BLaER1 treated with 17β-estradiol and CSF1 and Interleukin-3, amounts not matched to agents 10 nM and 100 nM (cell line): ENCODE measurements around the gene MROH2A.
A peak's percentile ranks its signal among the peaks of the same experiment; 100 is the strongest.

ENCODE experiments used
- H3K27ac ChIP-seq, 11 experiments: shearing (Covaris generic); formaldehyde crosslinking; 2 replicates each; pipeline ENCODE4 v1.8.1; 2022
- H3K27me3 ChIP-seq, 11 experiments: shearing (Covaris generic); formaldehyde crosslinking; 2 replicates each; pipeline ENCODE4 v1.8.1; 2022
- H3K36me3 ChIP-seq, 11 experiments: shearing (Covaris generic); formaldehyde crosslinking; 2 replicates each; pipeline ENCODE4 v1.8.1; 2022
- H3K4me1 ChIP-seq, 10 experiments: shearing (Covaris generic); formaldehyde crosslinking; 2 replicates each; pipeline ENCODE4 v1.8.1; 2022
- H3K4me2 ChIP-seq, 11 experiments: shearing (Covaris generic); formaldehyde crosslinking; 2 replicates each; pipeline ENCODE4 v1.8.1; 2022
- H3K4me3 ChIP-seq, 10 experiments: shearing (Covaris generic); formaldehyde crosslinking; 2 replicates each; pipeline ENCODE4 v1.8.1; 2022
- H3K9ac ChIP-seq, 11 experiments: shearing (Covaris generic); formaldehyde crosslinking; 2 replicates each; pipeline ENCODE4 v1.8.1; 2022
- H3K9me3 ChIP-seq, 11 experiments: shearing (Covaris generic); formaldehyde crosslinking; replicated peaks in 1 of 11; 2 replicates each; pipeline ENCODE4 v1.8.1; 2022
- H4K20me1 ChIP-seq, 11 experiments: shearing (Covaris generic); formaldehyde crosslinking; 2 replicates each; pipeline ENCODE4 v1.8.1; 2022
- Cebpa-rat ChIP-seq, 11 experiments: shearing (Covaris generic); IDR thresholded peaks; 2 replicates each; pipeline ENCODE4 v1.8.1; 2022

Gene MROH2A

DNA sequence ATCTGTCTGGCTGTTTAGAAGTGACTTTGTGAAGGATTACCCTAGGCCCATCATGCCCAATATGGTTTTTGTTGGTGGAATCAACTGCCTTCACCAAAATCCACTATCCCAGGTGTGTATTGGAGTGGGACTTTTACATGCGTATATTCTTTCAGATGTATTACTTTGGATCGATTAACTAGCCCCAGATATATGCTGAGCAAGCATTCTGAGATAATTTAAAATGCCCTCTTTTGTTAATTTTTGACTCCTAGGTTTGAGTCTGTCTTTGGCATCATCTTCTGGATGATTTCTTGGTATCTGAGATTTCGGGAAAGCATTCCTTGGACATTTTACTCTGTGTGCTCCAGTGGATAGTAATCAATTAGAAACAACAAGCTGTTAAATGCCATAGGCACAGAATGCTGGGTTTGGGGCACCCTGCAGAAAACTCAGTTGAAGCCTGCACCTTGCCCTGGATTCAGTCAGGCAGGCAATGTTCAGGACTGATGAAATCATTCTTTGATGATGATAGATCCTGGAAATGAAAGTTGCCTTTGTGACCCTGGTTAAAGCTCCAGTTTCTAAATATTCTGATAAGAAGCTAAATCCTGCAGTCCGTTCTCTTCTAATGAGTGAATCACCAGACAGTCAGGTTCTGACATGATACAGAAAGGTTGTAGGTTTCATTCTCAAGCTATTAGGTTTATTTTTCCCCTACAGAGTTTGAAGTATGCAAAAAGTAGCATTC lies 16.9 kb upstream of the MROH2A start:
- Histone ChIP-seq H3K9ac (no peak overlapping the region), H3K36me3 (no peaks in the 10 kb centered on the region), H3K4me1 (peaks cover 0 to 19% (median 0%) of the 10 kb centered on the region in 10 experiments; a peak in 8 of 20 replicates), H4K20me1 (no peaks in the 10 kb centered on the region), H3K27ac (no peak overlapping the region), H3K4me2 (no peak overlapping the region), H3K9me3 (peaks cover 0 to 7% (median 0%) of the 10 kb centered on the region in 11 experiments; a peak in 4 of 22 replicates), H3K27me3 (no peaks in the 10 kb centered on the region), H3K4me3 (no peak overlapping the region)
- no peak for TF ChIP-seq Cebpa-rat (IDR thresholded peaks at IDR 0.05)

DNA sequence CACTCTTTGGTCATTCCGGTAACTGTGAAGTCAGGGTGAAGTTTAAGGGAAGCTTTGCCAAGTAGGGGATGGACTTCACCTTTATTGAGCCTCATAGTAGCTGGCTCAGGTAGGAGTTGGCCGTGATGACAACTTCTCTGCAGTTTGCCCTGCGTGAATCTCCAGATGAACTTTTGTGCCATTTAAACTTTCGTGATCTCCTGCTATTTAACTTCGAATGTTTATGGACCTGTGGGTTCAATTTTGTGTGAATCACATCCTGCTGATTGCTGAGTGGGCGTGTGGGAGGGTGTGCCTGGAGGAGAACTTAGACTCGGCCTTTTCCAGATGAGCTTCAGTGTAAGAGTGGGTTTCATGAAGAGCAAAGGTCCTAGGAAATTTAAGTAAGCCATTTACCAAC lies 13.9 kb upstream of the MROH2A start:
- H3K9me3 ChIP-seq, result peaks cover 0 to 4% (median 0%) of the 10 kb centered on the region in 11 experiments; a peak in 2 of 22 replicates
- H3K36me3 ChIP-seq, result no peaks in the 10 kb centered on the region
- no peaks in the 10 kb centered on the region for H3K27me3 ChIP-seq
- H3K4me1 ChIP-seq, result peaks cover 0 to 26% (median 0%) of the 10 kb centered on the region in 10 experiments; a peak in 8 of 20 replicates
- TF ChIP-seq Cebpa-rat (IDR thresholded peaks at IDR 0.05), result no peak
- H3K4me2 ChIP-seq, result peak overlapping the region in 4 of 11 experiments; percentile 38 to 72 (median 64); a peak in 7 of 22 replicates
- no peaks in the 10 kb centered on the region for H4K20me1 ChIP-seq
- no peak overlapping the region for H3K4me3 ChIP-seq
- peak overlapping the region in 2 of 11 experiments; percentile 7 to 10; a peak in 1 of 22 replicates for H3K27ac ChIP-seq
- no peak overlapping the region for H3K9ac ChIP-seq

DNA sequence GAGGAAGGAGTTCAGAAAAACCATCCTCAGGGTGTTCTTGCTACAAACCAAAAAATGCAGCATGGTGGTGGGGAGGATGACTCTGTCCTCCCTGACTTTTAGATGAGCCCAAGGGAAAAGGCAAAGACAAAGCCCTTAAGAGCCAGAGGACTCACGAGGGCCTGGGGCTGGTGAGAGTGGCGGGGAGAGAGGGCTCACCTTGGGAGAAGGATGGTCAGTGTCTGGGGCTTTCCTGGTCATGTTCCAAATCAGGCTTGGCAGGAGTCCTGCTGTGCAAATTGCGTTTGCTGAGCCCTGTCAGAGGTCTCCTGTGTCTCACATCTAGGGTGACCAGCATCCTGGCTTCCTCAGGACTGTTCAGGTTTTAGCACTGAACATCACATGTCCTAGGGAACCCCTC lies 13.4 kb upstream of the MROH2A start:
- Histone ChIP-seq H4K20me1 (no peaks in the 10 kb centered on the region), H3K9me3 (0 out of 22 replicates have a peak, but pooled peaks cover 0 to 4% (median 0%) of the 10 kb centered on the region in 11 experiments), H3K4me2 (peak overlapping the region in 4 of 11 experiments; percentile 38 to 72 (median 64); a peak in 7 of 22 replicates), H3K27me3 (no peaks in the 10 kb centered on the region), H3K4me3 (no peak overlapping the region), H3K4me1 (peaks cover 0 to 26% (median 0%) of the 10 kb centered on the region in 10 experiments; a peak in 8 of 20 replicates), H3K36me3 (no peaks in the 10 kb centered on the region), H3K27ac (peak overlapping the region in 2 of 11 experiments; percentile 7 to 10; a peak in 1 of 22 replicates), H3K9ac (no peak overlapping the region)
- no peak for TF ChIP-seq Cebpa-rat (IDR thresholded peaks at IDR 0.05)

DNA sequence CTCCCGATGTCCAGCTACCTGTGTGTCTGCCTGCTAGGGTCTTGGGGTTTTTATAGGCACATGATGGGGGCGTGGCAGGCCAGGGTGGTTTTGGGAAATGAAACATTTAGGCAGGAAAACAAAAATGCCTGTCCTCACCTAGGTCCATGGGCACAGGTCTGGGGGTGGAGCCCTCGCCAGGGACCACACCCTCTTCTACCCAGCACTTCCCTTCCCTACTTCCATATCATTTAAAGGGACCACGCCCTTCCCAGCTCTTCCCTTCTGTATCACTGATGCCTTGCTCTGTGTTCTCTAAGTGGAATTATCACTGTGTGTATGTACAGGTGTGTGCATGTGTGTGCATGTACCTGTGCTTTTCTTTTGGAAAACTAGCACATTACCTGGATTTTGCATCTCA lies 11.7 kb upstream of the MROH2A start:
- Histone ChIP-seq H3K27me3 (no peaks in the 10 kb centered on the region), H3K27ac (no peak overlapping the region), H3K36me3 (no peaks in the 10 kb centered on the region), H3K4me3 (no peak overlapping the region), H4K20me1 (no peaks in the 10 kb centered on the region), H3K9me3 (0 out of 22 replicates have a peak, but pooled peaks cover 0 to 4% (median 0%) of the 10 kb centered on the region in 11 experiments), H3K4me1 (peaks cover 0 to 26% (median 0%) of the 10 kb centered on the region in 10 experiments; a peak in 8 of 20 replicates), H3K9ac (no peak overlapping the region), H3K4me2 (no peak overlapping the region; a peak in 1 of 22 replicates)
- no peak for TF ChIP-seq Cebpa-rat (IDR thresholded peaks at IDR 0.05)

- no peak overlapping the region for H3K4me2 ChIP-seq
- peaks cover 0 to 26% (median 0%) of the 10 kb centered on the region in 10 experiments; a peak in 8 of 20 replicates for H3K4me1 ChIP-seq
- H3K9ac ChIP-seq, result no peak overlapping the region
- H3K4me3 ChIP-seq, result no peak overlapping the region
- 0 out of 22 replicates have a peak, but pooled peaks cover 0 to 4% (median 0%) of the 10 kb centered on the region in 11 experiments for H3K9me3 ChIP-seq
- no peaks in the 10 kb centered on the region for H3K27me3 ChIP-seq
- no peak overlapping the region for H3K27ac ChIP-seq
- H3K36me3 ChIP-seq, result no peaks in the 10 kb centered on the region
- TF ChIP-seq Cebpa-rat (IDR thresholded peaks at IDR 0.05), result no peak
- no peaks in the 10 kb centered on the region for H4K20me1 ChIP-seq
These were observed 10.1 kb upstream of the MROH2A start for GRCh38 chr2:233768076-233768475.

- no peaks in the 10 kb centered on the region for H4K20me1 ChIP-seq
- no peak for TF ChIP-seq Cebpa-rat (IDR thresholded peaks at IDR 0.05)
- H3K9me3 ChIP-seq, result 0 out of 22 replicates have a peak, but pooled peaks cover 0 to 4% (median 0%) of the 10 kb centered on the region in 11 experiments
These were observed 8.9 kb upstream of the MROH2A start for GRCh38 chr2:233769260-233769659.

GRCh38 chr2:233772153-233772552 lies 6.0 kb upstream of the MROH2A start:
- H3K4me1 ChIP-seq, result no peaks in the 10 kb centered on the region
- no peak overlapping the region for H3K4me2 ChIP-seq
- no peaks in the 10 kb centered on the region; a peak in 2 of 22 replicates for H3K36me3 ChIP-seq
- no peaks in the 10 kb centered on the region for H3K27me3 ChIP-seq
- H3K9ac ChIP-seq, result no peak overlapping the region
- H3K9me3 ChIP-seq, result peaks cover 19 to 25% (median 22%) of the 10 kb centered on the region in 11 experiments
- TF ChIP-seq Cebpa-rat (IDR thresholded peaks at IDR 0.05), result no peak
- H4K20me1 ChIP-seq, result no peaks in the 10 kb centered on the region
- no peak overlapping the region for H3K4me3 ChIP-seq
- H3K27ac ChIP-seq, result no peak overlapping the region

More at GRCh38 chr2:233769260-233769659, 8.9 kb upstream of the MROH2A start:
- H3K36me3 ChIP-seq, result no peaks in the 10 kb centered on the region
- no peak overlapping the region for H3K9ac ChIP-seq
- peaks cover 0 to 17% (median 0%) of the 10 kb centered on the region in 10 experiments; a peak in 8 of 20 replicates for H3K4me1 ChIP-seq
- no peaks in the 10 kb centered on the region for H3K27me3 ChIP-seq
- H3K4me2 ChIP-seq, result no peak overlapping the region
- no peak overlapping the region for H3K27ac ChIP-seq
- no peak overlapping the region for H3K4me3 ChIP-seq

DNA sequence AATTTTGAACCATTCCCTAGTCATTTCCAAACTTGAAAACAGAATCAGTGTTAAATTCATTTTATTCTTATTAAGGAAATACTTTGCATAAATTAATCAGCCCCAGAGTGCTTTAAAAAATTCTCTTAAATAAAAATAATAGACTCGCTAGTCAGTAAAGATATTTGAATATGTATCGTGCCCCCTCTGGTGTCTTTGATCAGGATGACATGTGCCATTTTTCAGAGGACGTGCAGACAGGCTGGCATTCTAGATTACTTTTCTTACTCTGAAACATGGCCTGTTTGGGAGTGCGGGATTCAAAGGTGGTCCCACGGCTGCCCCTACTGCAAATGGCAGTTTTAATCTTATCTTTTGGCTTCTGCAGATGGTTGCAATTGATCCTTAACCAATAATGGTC lies 5.5 kb upstream of the MROH2A start:
- no peaks in the 10 kb centered on the region for H4K20me1 ChIP-seq
- no peak overlapping the region for H3K4me3 ChIP-seq
- no peaks in the 10 kb centered on the region for H3K27me3 ChIP-seq
- H3K36me3 ChIP-seq, result no peaks in the 10 kb centered on the region; a peak in 2 of 22 replicates
- no peak overlapping the region for H3K27ac ChIP-seq
- H3K4me2 ChIP-seq, result no peak overlapping the region
- no peak overlapping the region for H3K9ac ChIP-seq
- no peak for TF ChIP-seq Cebpa-rat (IDR thresholded peaks at IDR 0.05)
- peaks cover 20 to 29% (median 25%) of the 10 kb centered on the region in 11 experiments for H3K9me3 ChIP-seq
- H3K4me1 ChIP-seq, result no peaks in the 10 kb centered on the region

DNA sequence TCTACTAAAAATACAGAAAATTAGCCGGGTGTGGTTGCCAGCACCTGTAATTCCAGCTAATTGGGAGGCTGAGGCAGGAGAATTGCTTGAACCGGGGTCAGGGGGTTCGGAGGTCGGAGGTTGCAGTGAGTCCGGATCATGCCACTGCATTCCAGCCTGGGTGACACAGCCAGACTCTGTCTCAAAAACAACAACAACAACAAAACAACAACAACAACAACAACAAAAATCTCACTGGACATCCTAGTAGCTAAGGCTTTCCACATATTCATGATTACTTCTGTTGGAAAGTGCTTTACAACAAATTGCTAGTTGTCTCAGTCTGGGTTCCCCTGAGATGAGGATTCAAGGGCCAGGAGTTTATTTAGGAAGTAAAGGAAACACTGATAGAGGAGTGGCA lies 4.3 kb upstream of the MROH2A start:
- H3K36me3 ChIP-seq, result no peaks in the 10 kb centered on the region; a peak in 2 of 22 replicates
- H3K9me3 ChIP-seq, result peaks cover 21 to 40% (median 31%) of the 10 kb centered on the region in 11 experiments
- no peak for TF ChIP-seq Cebpa-rat (IDR thresholded peaks at IDR 0.05)
- no peaks in the 10 kb centered on the region for H3K4me1 ChIP-seq
- no peak overlapping the region for H3K9ac ChIP-seq
- no peak overlapping the region for H3K27ac ChIP-seq
- no peaks in the 10 kb centered on the region for H4K20me1 ChIP-seq
- no peak overlapping the region for H3K4me2 ChIP-seq
- no peaks in the 10 kb centered on the region for H3K27me3 ChIP-seq
- H3K4me3 ChIP-seq, result no peak overlapping the region
